WTC11 (cell line): ENCODE measurements around the gene TDRD3. TPM values are rescaled to one million over a fixed set of nuclear protein-coding genes. Genes with fewer than 3 reads are reported as not detected.

Experiments used
- ATAC-seq: fragments of 200-7000 bp; cut with Tn5 transposase; 2 replicates; pipeline ENCODE4 v1.10.0; 2021; ENCODE audit warnings: mild to moderate bottlenecking, moderate library complexity
- CTCF ChIA-PET: fragments of 300-600 bp; sonication (Branson Sonifier 250); formaldehyde crosslinking; loops from one replicate; lab custom pipeline; 2021; ENCODE audit warnings: antibody characterized with exemption; lab: Charles Lee
- POLR2A ChIA-PET: fragments of 350-600 bp; sonication (Branson Sonifier 250); formaldehyde crosslinking; loops from one replicate; lab custom pipeline; 2021; ENCODE audit warnings: antibody characterized with exemption; lab: Charles Lee
- DNase-seq: peaks from one replicate; pipeline ENCODE4 v3.0.0; 2021; ENCODE audit warnings: low spot score
- H3K27ac Mint-ChIP-seq: 2 replicates; pipeline ENCODE4 v1.8.0; 2021; ENCODE audit warnings: mixed read lengths
- H3K27me3 Mint-ChIP-seq: 2 replicates; pipeline ENCODE4 v1.8.0; 2021; ENCODE audit warnings: low read depth, mild to moderate bottlenecking, moderate library complexity, mixed read lengths
- H3K36me3 Mint-ChIP-seq: 2 replicates; pipeline ENCODE4 v1.8.0; 2021; ENCODE audit warnings: mixed read lengths
- H3K4me1 Mint-ChIP-seq: 2 replicates; pipeline ENCODE4 v1.8.0; 2022; ENCODE audit warnings: mixed read lengths
- H3K4me3 Mint-ChIP-seq: 2 replicates; pipeline ENCODE4 v1.8.0; 2021; ENCODE audit warnings: mild to moderate bottlenecking, moderate library complexity, mixed read lengths
- H3K9me3 Mint-ChIP-seq: 2 replicates; pipeline ENCODE4 v1.8.0; 2021; ENCODE audit warnings: mixed read lengths
- ELF4 ChIP-seq: sonication (generic); formaldehyde crosslinking; IDR thresholded peaks from 2 replicates; pipeline ENCODE4 v1.8.1; 2022; ENCODE audit warnings: low read depth, mild to moderate bottlenecking, moderate library complexity, missing genetic modification reagents
- FOXP4 ChIP-seq: sonication (generic); formaldehyde crosslinking; IDR thresholded peaks from 2 replicates; pipeline ENCODE4 v1.8.0; 2022; ENCODE audit warnings: mild to moderate bottlenecking, missing genetic modification reagents
- GTF2I ChIP-seq: fragments of 250-450 bp; sonication (Bioruptor Pico); conservative IDR thresholded peaks from 2 replicates; pipeline ENCODE4 v1.4.0; 2021; ENCODE audit warnings: mild to moderate bottlenecking
- HMGXB4 ChIP-seq: sonication (generic); formaldehyde crosslinking; IDR thresholded peaks from 2 replicates; pipeline ENCODE4 v1.8.1; 2023; ENCODE audit warnings: mild to moderate bottlenecking, moderate library complexity, missing genetic modification reagents
- PRDM15 ChIP-seq: sonication (generic); formaldehyde crosslinking; IDR thresholded peaks from 2 replicates; pipeline ENCODE4 v1.8.0; 2022; ENCODE audit warnings: missing genetic modification reagents
- RELA ChIP-seq: sonication (generic); formaldehyde crosslinking; IDR thresholded peaks from 2 replicates; pipeline ENCODE4 v1.8.1; 2022; ENCODE audit warnings: missing genetic modification reagents, mild to moderate bottlenecking, borderline replicate concordance
- STAT6 ChIP-seq: sonication (generic); formaldehyde crosslinking; conservative IDR thresholded peaks from 2 replicates; pipeline ENCODE4 v1.8.1; 2023; ENCODE audit warnings: mild to moderate bottlenecking, low read depth, missing genetic modification reagents, moderate library complexity
- TCF7 ChIP-seq: sonication (generic); formaldehyde crosslinking; IDR thresholded peaks from 2 replicates; pipeline ENCODE4 v1.8.0; 2022; ENCODE audit warnings: mild to moderate bottlenecking, low read depth, missing genetic modification reagents, moderate library complexity
- TEAD4 ChIP-seq: sonication (generic); formaldehyde crosslinking; IDR thresholded peaks from 2 replicates; pipeline ENCODE4 v1.8.0; 2022; ENCODE audit warnings: mild to moderate bottlenecking, missing genetic modification reagents
- TP53 ChIP-seq: sonication (generic); formaldehyde crosslinking; IDR thresholded peaks from 2 replicates; pipeline ENCODE4 v1.8.1; 2023; ENCODE audit warnings: mild to moderate bottlenecking, missing genetic modification reagents
- ZNF121 ChIP-seq: sonication (generic); formaldehyde crosslinking; IDR thresholded peaks from 2 replicates; pipeline ENCODE4 v1.8.0; 2023; ENCODE audit warnings: missing genetic modification reagents
- ZNF281 ChIP-seq: sonication (generic); formaldehyde crosslinking; IDR thresholded peaks from 2 replicates; pipeline ENCODE4 v1.8.0; 2023; ENCODE audit warnings: mild to moderate bottlenecking, missing genetic modification reagents
- ZSCAN18 ChIP-seq: fragments of 250-450 bp; sonication (Bioruptor Pico); IDR thresholded peaks from 2 replicates; pipeline ENCODE4 v2.1.2; 2022; ENCODE audit warnings: mild to moderate bottlenecking, moderate library complexity
- total RNA-seq: library from RNA; stranded (reverse); gene quantifications from 3 replicates; pipeline ENCODE4 v1.2.3, GENCODE V29; 2021

TDRD3 gene
- total RNA-seq, 1 experiment from 2014 or later = 19.5 TPM

GRCh38 chr13:60355056-60355455 is 42.0 kb upstream of the TDRD3 start:
- Mint-ChIP-seq H3K36me3 (peaks cover 2% of the 10 kb centered on the region; the same call in 1 of the 2 replicates), H3K9me3 (peaks cover 14% of the 10 kb centered on the region), H3K4me3 (no peak overlapping the region), H3K27me3 (no peaks in the 10 kb centered on the region), H3K4me1 (no peaks in the 10 kb centered on the region), H3K27ac (no peak overlapping the region)
- ChIA-PET CTCF (interaction anchor here (1.1 to 1.9 kb wide), 3 partner anchors 14 to 25 kb away, joined by 4 to 7 read pairs (median 5); no protein-coding TSS in a partner anchor), POLR2A (no interaction called here)
- DNase-seq (no peak), ATAC-seq (no peak)
- TF ChIP-seq PRDM15 (CRISPR knock-in tag) (no peak), ZSCAN18 (no peak), RELA (CRISPR knock-in tag) (no peak), HMGXB4 (no peak), STAT6 (CRISPR knock-in tag) (no peak), ZNF281 (CRISPR knock-in tag) (no peak), FOXP4 (no peak), ZNF121 (CRISPR knock-in tag) (no peak), ELF4 (CRISPR knock-in tag) (no peak)

- Mint-ChIP-seq H3K9me3 (peaks cover 14% of the 10 kb centered on the region), H3K4me3 (no peak overlapping the region), H3K4me1 (no peaks in the 10 kb centered on the region), H3K27ac (no peak overlapping the region), H3K27me3 (no peaks in the 10 kb centered on the region), H3K36me3 (peaks cover 2% of the 10 kb centered on the region; the same call in 1 of the 2 replicates)
- DNase-seq (no peak), ATAC-seq (no peak)
- CTCF ChIA-PET = no interaction called here
- POLR2A ChIA-PET = no interaction called here
- TF ChIP-seq GTF2I (CRISPR knock-in tag) = no peak
- TF ChIP-seq PRDM15 (CRISPR knock-in tag) = no peak
- no peak for TF ChIP-seq TP53
- TF ChIP-seq TEAD4 (CRISPR knock-in tag) = no peak
- no peak for TF ChIP-seq TCF7 (CRISPR knock-in tag)
These were observed 40.0 kb upstream of the TDRD3 start for GRCh38 chr13:60356970-60357369.
